GM23338 (cell line): ENCODE data around the gene SNCA. TPM values are rescaled to one million over a fixed set of nuclear protein-coding genes. Genes with fewer than 3 reads are reported as not detected.
A peak's percentile ranks its signal among the peaks of the same experiment; 100 is the strongest.

ENCODE experiments used
- ATAC-seq: fragments of 200-7000 bp; cut with Tn5 transposase; 3 replicates; pipeline ENCODE4 v1.9.1; 2020
- DNase-seq: peaks from one replicate; pipeline ENCODE4 v3.0.0-alpha.2; 2015; ENCODE audit warnings: low spot score
- H2AFZ ChIP-seq: fragments of 200-600 bp; sonication (generic); 2 replicates; pipeline ENCODE4 v1.8.0; 2016; ENCODE audit warnings: antibody characterized with exemption, mild to moderate bottlenecking, moderate library complexity
- H3F3A ChIP-seq: fragments of 200-600 bp; sonication (generic); replicated peaks from 2 replicates; pipeline ENCODE4 v1.8.0; 2017; ENCODE audit warnings: antibody characterized with exemption, mixed run types, low read depth
- H3K27ac ChIP-seq: fragments of 200-600 bp; sonication (generic); 2 replicates; pipeline ENCODE4 v1.6.1; 2016; ENCODE audit warnings: low read depth
- H3K27me3 ChIP-seq: fragments of 200-600 bp; sonication (generic); 2 replicates; pipeline ENCODE4 v1.8.0; 2016; ENCODE audit warnings: mild to moderate bottlenecking, mixed run types, moderate library complexity; ENCODE audit not compliant: insufficient read depth
- H3K36me3 ChIP-seq: fragments of 200-600 bp; sonication (generic); 2 replicates; pipeline ENCODE4 v1.8.0; 2016; ENCODE audit warnings: mild to moderate bottlenecking; ENCODE audit not compliant: insufficient read depth
- H3K4me1 ChIP-seq: fragments of 200-600 bp; sonication (generic); 2 replicates; pipeline ENCODE4 v1.8.0; 2016; ENCODE audit warnings: mild to moderate bottlenecking, moderate library complexity; ENCODE audit not compliant: insufficient read depth
- H3K4me2 ChIP-seq: fragments of 200-600 bp; sonication (generic); 2 replicates; pipeline ENCODE4 v1.7.1; 2017; ENCODE audit warnings: mixed run types
- H3K4me3 ChIP-seq: fragments of 200-600 bp; sonication (generic); 2 replicates; pipeline ENCODE4 v1.6.1; 2016; ENCODE audit warnings: mixed run types
- H3K79me2 ChIP-seq: fragments of 200-600 bp; sonication (generic); replicated peaks from 2 replicates; pipeline ENCODE4 v1.8.0; 2017; ENCODE audit warnings: mild to moderate bottlenecking; ENCODE audit not compliant: insufficient read depth
- H3K9me2 ChIP-seq: fragments of 200-600 bp; sonication (generic); 2 replicates; pipeline ENCODE4 v1.8.0; 2017; ENCODE audit not compliant: insufficient read depth
- H4K20me1 ChIP-seq: fragments of 200-600 bp; sonication (generic); replicated peaks from 2 replicates; pipeline ENCODE4 v1.8.0; 2017; ENCODE audit warnings: mild to moderate bottlenecking; ENCODE audit not compliant: insufficient read depth
- H3K27ac Mint-ChIP-seq: 2 replicates; pipeline ENCODE4 v1.8.0; 2020; ENCODE audit warnings: inconsistent platforms, mild to moderate bottlenecking, moderate library complexity, mixed read lengths
- H3K27me3 Mint-ChIP-seq: 3 replicates; pipeline ENCODE4 v1.8.0; 2022; ENCODE audit warnings: low read depth, mild to moderate bottlenecking, moderate library complexity, mixed read lengths, inconsistent platforms; ENCODE audit not compliant: insufficient read depth, poor library complexity
- H3K36me3 Mint-ChIP-seq: 3 replicates; pipeline ENCODE4 v1.8.0; 2021; ENCODE audit warnings: low read depth, mild to moderate bottlenecking, inconsistent platforms, moderate library complexity, mixed read lengths
- H3K4me1 Mint-ChIP-seq: 3 replicates; pipeline ENCODE4 v1.8.0; 2020; ENCODE audit warnings: mild to moderate bottlenecking, inconsistent platforms, mixed read lengths
- H3K4me3 Mint-ChIP-seq: 3 replicates; pipeline ENCODE4 v1.8.0; 2021; ENCODE audit warnings: moderate library complexity, mild to moderate bottlenecking, inconsistent platforms, mixed read lengths
- H3K9me3 Mint-ChIP-seq: 3 replicates; pipeline ENCODE4 v1.8.0; 2020; ENCODE audit warnings: moderate library complexity, mild to moderate bottlenecking, inconsistent platforms, mixed read lengths
- CREB1 ChIP-seq: fragments of 250-450 bp; sonication (Bioruptor Pico); IDR thresholded peaks from 2 replicates; pipeline ENCODE4 v1.5.0; 2020; ENCODE audit warnings: low read depth, mild to moderate bottlenecking, moderate library complexity
- CTCF ChIP-seq, 2 experiments: fragments of 200-600 bp in 1 of 2; sonication (generic) in 1 of 2; conservative IDR thresholded peaks; 2 replicates each; pipeline versions ENCODE4 v1.5.1 to v1.6.1; 2016 to 2017; ENCODE audit warnings: antibody characterized with exemption in 2 of 2, low read depth in 2 of 2, mild to moderate bottlenecking in 2 of 2, moderate library complexity in 1 of 2
- ZNF462 ChIP-seq: fragments of 250-450 bp; sonication (Bioruptor Pico); IDR thresholded peaks from 2 replicates; pipeline ENCODE4 v1.5.0; 2020; ENCODE audit warnings: mild to moderate bottlenecking, moderate library complexity
- polyA plus RNA-seq: library from polyadenylated mRNA; unstranded; fragments of >200 nt; fragmentation: Nextera tagmentation; extraction: Ambion mirVana; gene quantifications from 2 replicates; pipeline ENCODE4 v1.2.1, GENCODE V29; 2016
- total RNA-seq: library from RNA; depleted of rRNA; stranded (reverse); fragments of >200 nt; shearing (Covaris generic); gene quantifications from 2 replicates; pipeline ENCODE4 v1.2.3, GENCODE V29; 2014

The SNCA gene
- total and polyA plus RNA-seq, 2 experiments from 2014 or later: 15.6 to 31.1 TPM

GRCh38 chr4:89868999-89869589, 32.1 kb upstream of the SNCA start:
- Mint-ChIP-seq H3K27me3 (no peaks in the 10 kb centered on the region), H3K36me3 (no peaks in the 10 kb centered on the region), H3K4me1 (peaks cover 2% of the 10 kb centered on the region; the same call in 1 of the 3 replicates), H3K4me3 (no peak overlapping the region), H3K9me3 (no peaks in the 10 kb centered on the region; the same call in 2 of the 3 replicates), H3K27ac (no peak overlapping the region)
- H4K20me1 ChIP-seq: no peaks in the 10 kb centered on the region
- peaks cover 6% of the 10 kb centered on the region; the same call in 1 of the 2 replicates for H3K4me1 ChIP-seq
- ATAC-seq: no peak
- H2AFZ ChIP-seq: no peak overlapping the region
- H3F3A ChIP-seq: no peaks in the 10 kb centered on the region
- H3K27me3 ChIP-seq: no peaks in the 10 kb centered on the region
- H3K36me3 ChIP-seq: no peaks in the 10 kb centered on the region
- H3K27ac ChIP-seq: no peak overlapping the region
- H3K79me2 ChIP-seq: no peaks in the 10 kb centered on the region
- no peaks in the 10 kb centered on the region for H3K9me2 ChIP-seq
- H3K4me3 ChIP-seq: no peak overlapping the region
- DNase-seq: no peak
- TF ChIP-seq ZNF462 (CRISPR knock-in tag) (no peak), CTCF (conservative IDR thresholded peaks at IDR 0.05; ENCODE audit: low read depth in 2 of 2) (peak in 1 of 2 experiments; percentile 62; a peak in 3 of 4 replicates), CREB1 (no peak)
- no peak overlapping the region for H3K4me2 ChIP-seq
